ENCODE results near the gene LOXHD1.

The LOXHD1 gene

GRCh38 chr18:46649071-46649862, 7.8 kb downstream of the LOXHD1 start (continued):
- no peak for TF ChIP-seq ZNF211 (tag by site-specific recombination; IDR thresholded peaks at IDR 0.05; ENCODE audit: low read depth)
- no peak for TF ChIP-seq ZFP41 (tag by site-specific recombination; IDR thresholded peaks at IDR 0.05; ENCODE audit: borderline replicate concordance)
- TF ChIP-seq ZNF571 (tag by site-specific recombination; IDR thresholded peaks at IDR 0.05) = no peak

GRCh38 chr18:46646468-46646867, 10.6 kb downstream of the LOXHD1 start:
- Histone ChIP-seq H3K27ac (ENCODE audit: extremely low read depth, low read depth, low read length) (no peak overlapping the region), H3K4me3 (ENCODE audit: low read depth, low read length) (no peak overlapping the region), H3K36me3 (ENCODE audit: control insufficient read depth in 2 of 2, insufficient read depth in 1 of 2, low read length in 2 of 2) (no peaks in the 10 kb centered on the region), H3K4me1 (ENCODE audit: control insufficient read depth, insufficient read depth, low read length) (no peaks in the 10 kb centered on the region), H3K9me3 (ENCODE audit: control insufficient read depth, insufficient read depth, low read depth, low read length) (no peaks in the 10 kb centered on the region)
- no peak for TF ChIP-seq GLIS1 (tag by site-specific recombination; IDR thresholded peaks at IDR 0.05)
- ChIA-PET POLR2A (no interaction called here), CTCF (interaction anchor here (0.7 to 4.1 kb wide), 2 partner anchors 12 to 23 kb away, joined by 4 to 27 read pairs; no protein-coding TSS in a partner anchor)

GRCh38 chr18:46642561-46642960, 14.5 kb downstream of the LOXHD1 start:
- Histone ChIP-seq H3K9me3 (ENCODE audit: control insufficient read depth, insufficient read depth, low read depth, low read length) (no peaks in the 10 kb centered on the region), H3K36me3 (ENCODE audit: control insufficient read depth in 2 of 2, insufficient read depth in 1 of 2, low read length in 2 of 2) (no peaks in the 10 kb centered on the region), H3K27ac (ENCODE audit: extremely low read depth, low read depth, low read length) (no peak overlapping the region), H3K4me1 (ENCODE audit: control insufficient read depth, insufficient read depth, low read length) (no peaks in the 10 kb centered on the region), H3K4me3 (ENCODE audit: low read depth, low read length) (no peak overlapping the region)
- TF ChIP-seq ZNF600 (tag by site-specific recombination; IDR thresholded peaks at IDR 0.05) (no peak), ZNF548 (tag by site-specific recombination; IDR thresholded peaks at IDR 0.05) (no peak), ZNF768 (tag by site-specific recombination; IDR thresholded peaks at IDR 0.05) (no peak), ZNF214 (tag by site-specific recombination; IDR thresholded peaks at IDR 0.05; ENCODE audit: borderline replicate concordance) (no peak), CTCF (tag by site-specific recombination; IDR thresholded peaks at IDR 0.05) (no peak)
- CTCF ChIA-PET = interaction anchor here (0.6 to 3.4 kb wide), 5 partner anchors 16 to 516 kb away, joined by 3 to 19 read pairs (median 3); partner anchors contain the start of gene LOXHD1
- POLR2A ChIA-PET = no interaction called here

GRCh38 chr18:46641917-46642316, 15.1 kb downstream of the LOXHD1 start:
- no peak for TF ChIP-seq ZNF555 (tag by site-specific recombination; conservative IDR thresholded peaks at IDR 0.05)
- TF ChIP-seq ZNF184 (tag by site-specific recombination; IDR thresholded peaks at IDR 0.05) = no peak
- no peak for TF ChIP-seq ZNF621 (tag by site-specific recombination; IDR thresholded peaks at IDR 0.05)
- no peak for TF ChIP-seq ZFP3 (tag by site-specific recombination; IDR thresholded peaks at IDR 0.05; ENCODE audit: low read depth)
- no peak for TF ChIP-seq ZNF155 (tag by site-specific recombination; IDR thresholded peaks at IDR 0.05)
- no peak for TF ChIP-seq ZNF2 (tag by site-specific recombination; IDR thresholded peaks at IDR 0.05)
- no peak for TF ChIP-seq PRDM4 (tag by site-specific recombination; IDR thresholded peaks at IDR 0.05)
- no peak for TF ChIP-seq ZNF792 (tag by site-specific recombination; IDR thresholded peaks at IDR 0.05)
- H3K36me3 ChIP-seq (ENCODE audit: control insufficient read depth in 2 of 2, insufficient read depth in 1 of 2, low read length in 2 of 2) = no peaks in the 10 kb centered on the region
- H3K4me1 ChIP-seq (ENCODE audit: control insufficient read depth, insufficient read depth, low read length) = no peaks in the 10 kb centered on the region
- CTCF ChIA-PET = interaction anchor here (0.8 to 3.4 kb wide), 2 partner anchors 16 to 361 kb away, joined by 3 to 19 read pairs; partner anchors contain the start of gene LOXHD1
- no peak overlapping the region for H3K27ac ChIP-seq (ENCODE audit: extremely low read depth, low read depth, low read length)
- H3K4me3 ChIP-seq (ENCODE audit: low read depth, low read length) = no peak overlapping the region
- POLR2A ChIA-PET = no interaction called here
- no peaks in the 10 kb centered on the region for H3K9me3 ChIP-seq (ENCODE audit: control insufficient read depth, insufficient read depth, low read depth, low read length)

All from HEK293 (cell line).